Muscle of leg (tissue), 11 donors: ENCODE data around the gene SYTL3. TPM values are rescaled to one million over a fixed set of nuclear protein-coding genes. Genes with fewer than 3 reads are reported as not detected.
"Not testable (repeated sequence)": the region's sequence is repeated elsewhere in the genome, so short reads cannot be mapped to it uniquely, and the experiment has no call there.

Experiments used
- DNase-seq: peaks from one replicate; pipeline ENCODE4 v3.0.0; 2013
- H3K27ac ChIP-seq: one replicate; pipeline ENCODE4 v1.5.1; 2013; ENCODE audit warnings: mild to moderate bottlenecking, low read length, control low read depth
- H3K27me3 ChIP-seq: one replicate; pipeline ENCODE4 v1.6.1; 2013; ENCODE audit warnings: low read length; ENCODE audit not compliant: control insufficient read depth, insufficient read depth
- H3K36me3 ChIP-seq: one replicate; pipeline ENCODE4 v1.6.1; 2013; ENCODE audit warnings: low read length; ENCODE audit not compliant: control insufficient read depth, insufficient read depth
- H3K4me1 ChIP-seq: one replicate; pipeline ENCODE4 v1.6.1; 2013; ENCODE audit warnings: low read length; ENCODE audit not compliant: control insufficient read depth, insufficient read depth
- H3K4me3 ChIP-seq: one replicate; pipeline ENCODE4 v1.5.1; 2013; ENCODE audit warnings: low read length, control low read depth
- H3K9me3 ChIP-seq: replicated peaks from 2 replicates; pipeline ENCODE4 v1.6.1; 2013; ENCODE audit warnings: low read depth, low read length; ENCODE audit not compliant: control insufficient read depth
- whole genome bisulfite sequencing: methylation state at CpG from one replicate; pipeline ENCODE4 v1.1.5; 2013; ENCODE audit warnings: missing lambda C conversion rate; ENCODE audit not compliant: insufficient coverage; 5-methylcytosine and 5-hydroxymethylcytosine counted together
- polyA plus RNA-seq, 8 donors: library from polyadenylated mRNA; unstranded; fragments of 120-200 nt; gene quantifications; one replicate each; pipeline versions ENCODE4 v1.2.1 to v1.2.3, GENCODE V29; 2013; ENCODE audit warnings: inconsistent platforms in 1 of 8, low replicate concordance in 1 of 8; ENCODE audit not compliant: insufficient read length in 8 of 8, insufficient read depth in 1 of 8
- total RNA-seq: library from RNA; stranded (reverse); fragments of 120-200 nt; gene quantifications from one replicate; pipeline ENCODE4 v1.2.4, GENCODE V29; 2013

SYTL3 gene
- total and polyA plus RNA-seq, 9 donors: 4.2 to 10.5 (median 7.8) TPM

DNA sequence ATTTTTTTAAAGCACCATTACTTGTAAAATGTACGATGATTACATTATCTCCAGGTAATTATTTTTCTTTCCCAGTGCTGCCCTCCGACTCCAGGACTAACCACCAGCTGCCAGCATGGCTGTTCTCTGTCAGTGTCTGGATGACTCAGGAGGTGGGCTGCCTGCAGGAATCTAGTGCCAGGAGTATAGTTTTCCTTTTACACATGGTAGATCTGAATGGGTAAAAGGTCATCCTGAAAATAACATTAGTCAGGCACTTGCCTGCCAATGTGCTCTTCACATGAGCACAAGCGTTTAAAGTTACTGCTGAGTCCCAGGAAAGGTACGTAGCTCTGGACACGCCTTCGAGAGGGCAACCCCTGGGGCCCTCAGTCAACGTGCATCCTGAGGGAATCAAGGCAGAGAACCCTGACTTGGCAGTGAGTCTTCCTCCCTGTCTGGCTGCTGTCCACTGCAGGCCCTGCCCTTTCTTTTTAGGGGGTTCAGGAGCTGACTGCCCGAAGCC, 7.7 kb upstream of the SYTL3 start:
- H3K27me3 ChIP-seq: no peaks in the 10 kb centered on the region
- 55% methylated on average over 5 of the region's 8 CpGs for WGBS
- H3K4me3 ChIP-seq: no peak overlapping the region
- peak overlapping the region; percentile 52 for H3K27ac ChIP-seq
- peaks cover 14% of the 10 kb centered on the region for H3K4me1 ChIP-seq
- H3K36me3 ChIP-seq: peaks cover 16% of the 10 kb centered on the region
- DNase-seq: peak; percentile 66
- H3K9me3 ChIP-seq: no peaks in the 10 kb centered on the region

DNA sequence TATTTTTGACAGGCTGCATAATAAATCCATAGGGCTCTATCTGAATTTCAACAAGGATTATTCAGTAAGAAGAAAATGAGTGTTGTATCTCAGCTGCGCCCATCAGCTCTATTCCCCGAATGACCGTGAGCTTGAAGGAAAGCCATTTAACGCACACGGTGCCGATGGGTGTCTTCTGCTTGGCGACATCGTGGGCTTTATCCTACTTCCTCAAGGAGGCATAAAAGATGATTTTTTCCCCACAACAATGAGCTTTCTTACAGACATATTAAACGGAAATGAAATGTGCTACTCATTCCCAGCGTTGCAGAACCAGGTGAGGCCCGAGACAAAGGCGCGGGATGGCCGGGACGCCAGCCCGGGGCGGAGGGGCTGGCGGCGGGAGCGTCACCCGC, 6.0 kb upstream of the SYTL3 start:
- Histone ChIP-seq H3K4me1 (peaks cover 14% of the 10 kb centered on the region), H3K4me3 (peak overlapping the region; percentile 98), H3K27ac (peak overlapping the region; percentile 97), H3K9me3 (no peaks in the 10 kb centered on the region), H3K36me3 (peaks cover 11% of the 10 kb centered on the region), H3K27me3 (no peaks in the 10 kb centered on the region)
- WGBS: 0% methylated on average over 18 of the region's 21 CpGs
- peak; percentile 56 for DNase-seq

DNA sequence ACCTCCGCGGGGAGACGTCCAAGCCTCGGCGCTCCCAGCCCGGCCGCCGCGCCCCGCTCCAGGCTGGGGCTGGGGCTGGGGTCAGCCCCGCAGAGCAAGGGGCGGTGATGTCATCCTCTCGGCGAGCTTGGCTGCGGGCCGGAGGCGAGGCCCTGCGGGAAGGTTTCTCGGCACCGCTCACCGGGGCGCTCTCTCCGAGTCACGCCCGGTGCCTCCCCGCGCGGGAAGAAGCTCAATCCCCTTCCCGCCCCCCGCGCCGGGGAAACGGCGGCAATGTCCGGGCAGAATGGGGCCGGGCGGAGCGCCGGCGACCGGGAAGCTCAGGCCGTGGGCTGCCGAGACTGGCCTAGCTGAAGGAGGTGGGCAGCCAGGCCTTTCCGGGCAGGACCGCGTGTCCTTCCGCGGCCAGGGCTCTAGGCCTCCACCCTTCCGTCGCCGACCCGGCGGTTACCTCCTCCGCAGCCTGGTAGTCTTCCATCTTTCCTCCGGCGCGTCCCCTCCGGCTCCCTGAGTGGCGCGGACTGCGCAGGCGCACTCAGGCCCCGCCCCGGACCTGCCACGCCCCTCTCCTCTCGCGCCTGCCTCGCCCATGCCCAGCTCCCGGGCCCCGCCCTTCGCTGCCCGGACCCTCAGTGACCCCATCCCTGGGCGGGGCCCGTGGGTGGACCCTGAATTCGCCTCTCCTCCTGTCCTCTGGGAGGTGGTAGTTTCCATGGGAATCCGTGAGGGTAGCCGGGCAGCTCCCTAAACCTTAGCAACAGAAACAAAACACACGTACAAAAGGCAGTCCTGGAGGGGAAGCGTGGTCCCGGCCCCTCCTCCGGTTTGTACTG, 5.4 kb upstream of the SYTL3 start, which contains the start of gene DYNLT1:
Gene DYNLT1 (minus strand): TSS at position 513 of the 833 bp plus-strand sequence. CDS start 35 bp downstream, at position 478.
- DNase-seq: peak; percentile 96
- H3K4me1 ChIP-seq: peaks cover 14% of the 10 kb centered on the region
- WGBS: under 1% methylated on average over 69 of the region's 81 CpGs

DNA sequence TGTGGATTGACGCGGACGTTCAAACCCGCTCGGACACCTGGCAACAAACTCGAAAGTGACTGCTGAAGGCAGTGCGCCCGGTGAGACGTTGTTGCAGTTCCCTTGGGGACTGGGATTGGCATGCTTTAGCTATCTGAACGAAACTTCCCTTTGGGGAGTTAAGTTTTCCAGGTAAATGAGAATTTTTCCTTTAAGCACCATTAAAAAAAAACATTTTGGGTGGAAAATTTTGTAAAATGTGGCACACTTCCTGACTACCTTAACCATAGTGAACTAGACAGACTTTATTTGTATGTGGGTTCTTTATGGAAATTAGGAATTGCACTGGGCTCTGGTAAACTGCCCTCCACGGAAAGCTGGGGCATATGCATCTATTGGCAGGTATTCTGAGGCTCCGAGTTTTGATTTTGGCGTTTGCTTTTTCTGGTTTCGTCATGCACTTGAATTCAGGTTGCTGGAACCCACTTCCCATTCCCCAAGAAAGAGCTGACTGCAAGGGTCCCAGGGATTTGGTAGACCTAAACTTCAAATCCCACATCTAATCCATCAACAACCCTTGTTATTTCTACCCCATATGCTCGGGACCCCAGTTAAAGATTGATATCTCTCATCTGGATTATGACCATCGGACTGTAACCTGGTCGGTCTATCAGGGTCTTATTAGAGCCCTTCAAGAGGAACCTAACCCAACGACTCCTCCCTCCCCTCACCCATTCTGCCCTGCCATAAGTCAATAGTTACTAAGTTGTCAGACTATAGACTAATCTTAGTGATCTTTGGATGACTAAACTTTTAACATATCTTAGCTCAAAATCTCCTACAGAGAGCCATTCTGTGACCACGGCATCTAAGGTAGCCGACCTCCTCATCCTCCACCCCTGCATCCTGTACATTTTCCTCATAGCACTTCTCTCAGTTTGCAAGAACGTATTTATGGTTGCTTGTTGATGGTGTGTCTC, 4.5 kb upstream of the SYTL3 start:
- H3K9me3 ChIP-seq: no peaks in the 10 kb centered on the region
- H3K4me1 ChIP-seq: peaks cover 14% of the 10 kb centered on the region
- no peaks in the 10 kb centered on the region for H3K27me3 ChIP-seq
- H3K4me3 ChIP-seq: peak overlapping the region; percentile 98
- peak overlapping the region; percentile 91 for H3K27ac ChIP-seq
- WGBS: 36% methylated on average over 15 of the region's 21 CpGs
- DNase-seq: no peak
- H3K36me3 ChIP-seq: peaks cover 4% of the 10 kb centered on the region

More for the DNA sequence above, 5.4 kb upstream of the SYTL3 start, which contains the start of gene DYNLT1:
- no peaks in the 10 kb centered on the region for H3K27me3 ChIP-seq
- H3K36me3 ChIP-seq: peaks cover 6% of the 10 kb centered on the region
- peak within 1 kb of the TSS; percentile 97 for H3K27ac ChIP-seq
- H3K9me3 ChIP-seq: no peaks in the 10 kb centered on the region
- peak within 1 kb of the TSS; percentile 98 for H3K4me3 ChIP-seq

DNA sequence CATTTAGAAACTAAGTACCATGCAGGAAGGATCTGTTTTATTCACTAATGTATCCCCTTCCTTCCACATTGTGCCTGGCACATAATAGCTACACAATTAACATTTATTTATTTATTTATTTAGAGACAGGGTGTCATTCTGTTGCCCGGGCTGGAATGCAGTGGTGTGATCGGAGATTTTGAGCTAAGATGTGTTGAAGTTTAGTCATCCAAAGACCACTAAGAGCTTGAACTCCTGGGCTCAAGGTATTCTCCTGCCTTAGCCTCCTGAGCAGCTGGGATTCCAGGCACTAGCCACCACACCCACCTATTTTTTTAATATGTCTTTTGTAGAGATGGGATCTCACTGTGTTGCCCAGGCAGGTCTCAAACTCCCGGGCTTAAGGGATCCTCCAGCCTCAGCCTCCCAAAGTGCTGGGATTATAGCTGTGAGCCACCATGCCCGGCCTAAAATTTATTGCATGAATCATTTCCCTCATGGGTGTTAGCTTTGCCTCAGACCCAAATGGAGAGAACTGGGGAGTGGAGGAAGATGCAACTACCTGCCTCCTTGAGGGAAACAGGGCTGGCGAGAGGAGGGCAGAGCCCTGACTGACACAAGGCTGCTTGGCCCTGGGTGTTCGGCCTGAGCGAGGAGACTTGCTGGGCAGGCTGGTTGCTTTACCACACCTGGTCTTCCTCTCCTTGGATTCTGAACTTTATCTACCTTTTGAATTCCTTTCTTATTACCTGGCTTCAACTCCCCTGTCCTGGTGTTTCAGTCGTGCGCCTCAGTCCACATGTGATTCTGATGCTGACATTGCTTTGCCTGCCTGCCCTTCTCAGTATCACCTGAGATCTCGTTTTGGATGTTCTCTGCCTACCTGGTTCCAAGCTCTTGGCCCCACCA, 3.6 kb upstream of the SYTL3 start:
- Histone ChIP-seq H3K4me3 (no peak overlapping the region), H3K4me1 (peaks cover 14% of the 10 kb centered on the region), H3K36me3 (no peaks in the 10 kb centered on the region), H3K27me3 (no peaks in the 10 kb centered on the region), H3K27ac (no peak overlapping the region), H3K9me3 (no peaks in the 10 kb centered on the region)
- DNase-seq: no peak
- 95% methylated on average over 7 of the region's 10 CpGs for WGBS

DNA sequence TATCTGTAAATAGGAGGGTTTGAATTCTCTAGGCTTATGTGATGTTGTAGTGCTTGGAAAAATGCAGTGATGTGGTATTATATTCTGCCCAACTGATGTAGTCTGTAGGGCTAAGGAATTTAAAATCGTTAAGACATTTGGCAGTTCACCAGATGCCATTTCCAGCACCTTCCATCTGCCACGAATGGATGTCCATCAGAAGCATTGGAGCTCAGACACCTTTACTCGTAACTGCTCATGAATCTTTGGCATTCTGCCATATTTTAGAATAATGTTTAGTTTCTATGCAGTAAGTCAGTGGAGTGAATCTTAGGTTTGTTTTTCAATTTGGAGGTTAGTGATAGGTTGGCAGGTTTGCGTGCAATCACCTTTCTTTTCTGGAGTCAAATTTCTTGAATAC, 2.4 kb upstream of the SYTL3 start:
- peaks cover 9% of the 10 kb centered on the region for H3K4me1 ChIP-seq
- no peak overlapping the region for H3K4me3 ChIP-seq
- no peak overlapping the region for H3K27ac ChIP-seq
- H3K27me3 ChIP-seq: no peaks in the 10 kb centered on the region
- DNase-seq: no peak
- H3K9me3 ChIP-seq: no peaks in the 10 kb centered on the region
- no peaks in the 10 kb centered on the region for H3K36me3 ChIP-seq
- no CpG with 5 or more reads among the region's 4 CpGs for WGBS

DNA sequence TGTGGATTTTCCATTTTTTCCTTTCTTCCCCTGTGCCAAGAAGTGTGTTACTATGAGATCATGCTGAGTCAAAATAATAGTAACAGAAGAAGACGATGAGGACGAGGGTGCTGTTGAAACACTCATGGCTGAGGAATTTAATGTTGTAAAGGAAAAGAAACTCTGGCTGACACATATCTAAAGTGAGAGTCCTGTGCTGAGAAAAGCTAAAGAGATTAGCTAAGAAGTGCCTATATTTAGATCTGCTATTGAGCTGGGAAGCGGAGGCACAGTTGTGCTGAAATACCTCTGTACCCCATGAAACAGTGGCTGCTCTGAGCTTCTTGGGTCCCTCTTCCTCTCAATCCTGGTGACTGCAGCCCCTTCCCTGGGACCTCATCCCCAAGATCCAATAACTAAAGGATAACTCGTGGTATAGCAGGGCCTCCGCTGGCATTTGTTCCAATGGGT, 1.1 kb upstream of the SYTL3 start:
- Histone ChIP-seq H3K9me3 (no peaks in the 10 kb centered on the region), H3K27me3 (no peaks in the 10 kb centered on the region), H3K27ac (no peak overlapping the region), H3K4me1 (no peaks in the 10 kb centered on the region), H3K4me3 (no peak overlapping the region), H3K36me3 (no peaks in the 10 kb centered on the region)
- 65% methylated on average over 2 of the region's 5 CpGs for WGBS
- peak; percentile 56 for DNase-seq

DNA sequence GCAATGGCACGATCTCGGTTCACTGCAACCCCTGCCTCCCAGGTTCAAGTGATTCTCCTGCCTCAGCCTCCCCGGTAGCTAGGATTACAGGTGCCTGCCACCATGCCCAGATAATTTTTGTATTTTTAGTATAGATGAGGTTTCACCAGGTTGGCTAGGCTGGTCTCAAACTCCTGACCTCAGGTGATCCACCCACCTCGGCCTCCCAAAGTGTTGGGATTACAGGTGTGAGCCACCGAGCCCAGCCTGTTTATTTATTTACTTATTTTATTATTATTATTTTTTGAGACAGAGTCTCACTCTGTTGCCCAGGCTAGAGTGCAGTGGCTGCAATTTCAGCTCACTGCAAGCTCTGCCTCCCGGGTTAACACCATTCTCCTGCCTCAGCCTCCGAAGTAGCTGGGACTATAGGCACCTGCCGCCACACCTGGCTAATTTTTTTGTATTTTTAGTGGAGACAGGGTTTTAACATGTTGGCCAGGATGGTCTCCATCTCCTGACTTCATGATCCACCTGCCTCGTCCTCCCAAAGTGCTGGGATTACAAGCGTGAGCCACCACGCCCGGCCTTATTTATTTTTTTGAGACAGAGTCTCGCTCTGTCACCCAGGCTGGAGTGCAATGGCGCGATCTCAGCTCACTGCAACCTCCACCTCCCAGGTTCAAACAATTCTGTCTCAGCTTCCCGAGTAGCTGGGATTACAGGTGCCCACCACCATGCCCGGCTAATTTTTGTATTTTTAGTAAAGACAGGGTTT, 2.3 kb downstream of the SYTL3 start:
- WGBS: 94% methylated on average over 8 of the region's 17 CpGs
- H3K9me3 ChIP-seq, DNase-seq: not testable (repeated sequence)

More for the DNA sequence above, 2.3 kb downstream of the SYTL3 start:
- not testable (repeated sequence) for H3K27me3 ChIP-seq, H3K4me3 ChIP-seq, H3K27ac ChIP-seq, H3K36me3 ChIP-seq
- H3K4me1 ChIP-seq: peaks cover 19% of the 10 kb centered on the region
